ENCODE results near the gene TLK2.
"Not testable (repeated sequence)": the region's sequence is repeated elsewhere in the genome, so short reads cannot be mapped to it uniquely, and the experiment has no call there.

- TF ChIP-seq, protein P1, sequence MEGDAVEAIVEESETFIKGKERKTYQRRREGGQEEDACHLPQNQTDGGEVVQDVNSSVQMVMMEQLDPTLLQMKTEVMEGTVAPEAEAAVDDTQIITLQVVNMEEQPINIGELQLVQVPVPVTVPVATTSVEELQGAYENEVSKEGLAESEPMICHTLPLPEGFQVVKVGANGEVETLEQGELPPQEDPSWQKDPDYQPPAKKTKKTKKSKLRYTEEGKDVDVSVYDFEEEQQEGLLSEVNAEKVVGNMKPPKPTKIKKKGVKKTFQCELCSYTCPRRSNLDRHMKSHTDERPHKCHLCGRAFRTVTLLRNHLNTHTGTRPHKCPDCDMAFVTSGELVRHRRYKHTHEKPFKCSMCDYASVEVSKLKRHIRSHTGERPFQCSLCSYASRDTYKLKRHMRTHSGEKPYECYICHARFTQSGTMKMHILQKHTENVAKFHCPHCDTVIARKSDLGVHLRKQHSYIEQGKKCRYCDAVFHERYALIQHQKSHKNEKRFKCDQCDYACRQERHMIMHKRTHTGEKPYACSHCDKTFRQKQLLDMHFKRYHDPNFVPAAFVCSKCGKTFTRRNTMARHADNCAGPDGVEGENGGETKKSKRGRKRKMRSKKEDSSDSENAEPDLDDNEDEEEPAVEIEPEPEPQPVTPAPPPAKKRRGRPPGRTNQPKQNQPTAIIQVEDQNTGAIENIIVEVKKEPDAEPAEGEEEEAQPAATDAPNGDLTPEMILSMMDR (conservative IDR thresholded peaks at IDR 0.05; ENCODE audit: low read length) = not testable (repeated sequence)
- TF ChIP-seq EZH2phosphoT487 (IDR thresholded peaks at IDR 0.05; ENCODE audit: borderline replicate concordance, low read depth, low read length) = not testable (repeated sequence)
Observed at GRCh38 chr17:62445791-62446190, 32.8 kb upstream of the TLK2 start.

Data from OCI-LY7 (cell line).